DMS114 treated with DMSO at 0.1 percent for 48 hours (cell line): Measurements from ENCODE around the gene ZNF564.
"Not testable (repeated sequence)": the region's sequence is repeated elsewhere in the genome, so short reads cannot be mapped to it uniquely, and the experiment has no call there.

Source experiments
- DNase-seq: peaks from one replicate; lab custom pipeline; 2025; ENCODE audit not compliant: unreplicated experiment; lab: John Stamatoyannopoulos, UW

Gene ZNF564

GRCh38 chr19:12497032-12497431 is 54.2 kb downstream of the ZNF564 start:
- no peak for DNase-seq

DNA sequence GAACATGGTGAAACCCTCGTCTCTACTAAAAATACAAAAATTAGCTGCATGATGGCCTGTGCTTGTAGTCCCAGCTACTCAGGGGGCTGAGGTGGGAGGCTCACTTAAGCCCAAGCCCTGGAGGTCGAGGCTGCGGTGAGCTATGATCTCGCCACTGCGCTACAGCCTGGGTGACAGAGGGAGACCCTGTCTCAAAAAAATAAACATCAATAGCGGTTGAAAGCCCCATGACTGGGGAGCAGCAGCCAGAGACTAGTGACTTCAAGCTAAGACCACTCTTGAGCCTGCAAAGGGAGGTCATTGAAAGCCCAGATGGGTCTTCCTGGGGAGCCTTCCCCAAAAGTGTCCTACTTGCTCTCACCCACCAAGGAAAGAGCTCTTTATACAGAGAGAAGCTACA is 54.8 kb downstream of the ZNF564 start:
- DNase-seq = no peak

- peak; percentile 76 for DNase-seq
Observed at GRCh38 chr19:12495002-12495802, 56.1 kb downstream of the ZNF564 start.

DNA sequence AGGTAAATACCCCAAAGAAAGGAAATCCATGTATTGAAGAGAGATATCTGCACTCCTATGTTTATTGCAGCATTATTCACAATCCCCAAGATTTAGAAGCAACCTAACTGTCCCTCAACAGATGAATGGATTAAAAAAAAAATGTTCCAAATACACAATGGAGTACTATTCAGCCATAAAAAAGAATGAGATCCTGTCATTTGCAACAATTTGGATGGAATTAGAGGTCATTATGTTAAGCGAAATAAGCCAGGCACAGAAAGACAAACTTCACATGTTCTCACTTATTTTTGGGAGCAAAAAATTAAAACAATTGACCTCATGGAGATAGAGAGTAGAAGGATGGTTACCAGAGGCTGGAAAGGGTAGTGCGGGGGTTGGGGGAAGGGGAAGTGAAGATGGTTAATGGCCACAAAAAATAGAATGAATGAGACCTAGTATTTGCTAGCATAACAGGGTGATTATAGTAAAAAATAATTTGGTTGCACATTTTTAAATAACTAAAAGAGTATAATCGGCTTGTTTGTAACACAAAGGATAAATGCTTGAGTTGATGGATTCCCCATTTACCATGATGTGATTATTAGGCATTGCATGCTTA is 56.9 kb downstream of the ZNF564 start:
- no peak for DNase-seq

GRCh38 chr19:12486265-12486783 is 65.0 kb downstream of the ZNF564 start:
- not testable (repeated sequence) for DNase-seq

- no peak for DNase-seq
Observed at GRCh38 chr19:12485571-12485970, 65.7 kb downstream of the ZNF564 start.

- DNase-seq = no peak
Observed at GRCh38 chr19:12485052-12485416, 66.2 kb downstream of the ZNF564 start.

DNA sequence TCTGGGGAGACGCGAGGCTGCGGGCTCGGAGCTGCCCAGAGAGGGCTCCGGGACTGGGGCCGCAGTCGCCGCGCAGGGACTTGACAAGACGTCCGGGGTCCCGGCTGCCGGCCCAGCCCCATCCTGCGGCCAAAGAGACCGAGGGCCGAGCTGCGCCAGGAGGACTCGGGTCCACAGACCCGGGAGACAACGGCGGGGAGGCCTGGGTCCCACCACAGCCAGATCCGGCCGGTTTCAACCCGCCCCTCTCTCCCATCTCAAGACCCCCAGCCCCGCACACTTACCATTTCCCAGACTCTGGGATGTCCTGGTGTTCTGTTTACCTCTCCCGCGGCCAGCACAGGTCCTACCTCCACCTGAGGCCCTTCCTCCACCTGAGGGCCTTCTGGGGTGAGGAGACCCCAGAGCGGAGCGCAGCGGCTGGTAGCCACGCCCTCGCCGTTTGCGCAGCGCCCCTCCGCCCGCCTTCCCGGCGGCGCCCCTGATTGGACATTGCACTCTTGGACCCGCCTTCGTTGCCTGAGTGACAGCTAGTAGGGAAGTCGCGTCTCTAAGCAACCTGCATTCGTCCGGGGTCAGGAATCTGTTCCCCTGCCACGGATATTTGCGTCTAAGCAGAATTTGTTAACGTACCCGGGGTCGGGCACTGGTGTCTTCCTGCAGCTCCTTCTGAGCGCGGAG is 66.8 kb downstream of the ZNF564 start, which contains the start of gene ZNF709:
ZNF709 (minus strand) TSS at position 446 of the 681 bp plus-strand sequence; CDS start at position 287, 159 bp downstream.
- DNase-seq = peak; percentile 70

DNA sequence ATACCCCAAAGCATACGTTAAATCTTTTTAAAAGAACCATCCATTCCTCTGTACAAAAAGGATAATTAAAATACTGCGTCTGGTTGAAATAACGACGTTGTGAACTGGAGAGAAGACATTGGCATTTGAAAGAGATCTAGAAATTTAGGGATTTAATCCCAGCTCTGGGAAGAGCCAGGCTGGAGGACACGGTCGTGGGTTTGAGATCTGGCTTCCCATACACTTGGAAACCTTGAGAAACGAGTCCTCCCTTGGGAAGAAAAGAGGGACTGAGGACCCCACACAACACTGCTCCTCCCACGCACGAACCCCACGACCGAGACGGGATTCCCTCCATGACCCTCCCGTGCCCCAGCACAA is 67.3 kb downstream of the ZNF564 start:
- no peak for DNase-seq

DNA sequence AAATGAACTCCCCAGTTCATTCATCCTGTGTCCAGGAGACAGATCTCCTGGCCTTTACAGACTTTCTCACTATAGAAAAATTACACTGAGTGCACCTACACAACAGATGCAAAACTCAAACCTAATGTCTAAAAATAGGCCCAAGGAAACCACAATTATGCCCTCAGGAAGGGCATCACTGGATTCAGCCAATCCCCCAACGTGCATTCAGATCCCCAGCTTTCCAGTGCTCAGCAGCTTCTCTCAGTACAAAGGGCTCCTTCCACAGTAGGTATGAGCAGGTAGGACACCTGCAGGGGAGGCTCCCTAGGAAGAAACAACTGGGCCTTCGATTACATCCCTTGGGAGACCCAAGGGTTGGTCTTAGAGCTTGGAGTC is 68.8 kb downstream of the ZNF564 start:
- DNase-seq = no peak

DNA sequence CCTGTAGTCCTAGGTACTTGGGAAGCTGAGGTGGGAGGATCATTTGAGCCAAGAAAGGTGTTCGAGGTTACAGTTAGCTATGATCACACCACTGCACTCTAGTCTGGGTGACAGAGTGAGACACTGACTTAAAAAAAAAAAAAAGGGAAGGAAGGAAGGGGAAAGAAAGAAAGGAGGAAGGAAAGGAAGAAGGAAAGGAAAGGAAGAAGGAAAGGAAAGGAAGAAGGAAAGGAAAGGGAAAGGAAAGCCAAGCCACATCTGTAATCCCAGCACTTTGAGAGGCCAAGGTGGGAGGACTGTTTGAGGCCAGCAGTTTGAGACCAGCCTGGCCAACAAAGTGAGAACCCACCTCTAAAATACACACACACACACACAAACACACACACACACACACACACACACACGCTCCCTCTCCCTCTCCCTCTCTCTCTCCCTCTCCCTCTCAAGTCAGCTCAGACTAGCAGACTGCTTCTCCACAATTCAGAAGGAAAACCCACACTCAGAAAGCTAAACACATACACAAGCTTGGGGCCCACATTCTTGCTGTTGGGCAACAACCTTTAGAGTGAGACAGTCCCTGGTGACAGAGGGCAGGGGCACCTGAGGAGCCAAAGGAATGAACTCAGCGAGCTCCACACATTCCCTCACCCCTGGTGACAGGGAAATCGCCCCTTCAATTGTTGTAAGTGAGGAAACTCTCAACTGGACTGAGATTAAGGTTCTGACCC is 69.3 kb downstream of the ZNF564 start:
- no peak for DNase-seq

DNA sequence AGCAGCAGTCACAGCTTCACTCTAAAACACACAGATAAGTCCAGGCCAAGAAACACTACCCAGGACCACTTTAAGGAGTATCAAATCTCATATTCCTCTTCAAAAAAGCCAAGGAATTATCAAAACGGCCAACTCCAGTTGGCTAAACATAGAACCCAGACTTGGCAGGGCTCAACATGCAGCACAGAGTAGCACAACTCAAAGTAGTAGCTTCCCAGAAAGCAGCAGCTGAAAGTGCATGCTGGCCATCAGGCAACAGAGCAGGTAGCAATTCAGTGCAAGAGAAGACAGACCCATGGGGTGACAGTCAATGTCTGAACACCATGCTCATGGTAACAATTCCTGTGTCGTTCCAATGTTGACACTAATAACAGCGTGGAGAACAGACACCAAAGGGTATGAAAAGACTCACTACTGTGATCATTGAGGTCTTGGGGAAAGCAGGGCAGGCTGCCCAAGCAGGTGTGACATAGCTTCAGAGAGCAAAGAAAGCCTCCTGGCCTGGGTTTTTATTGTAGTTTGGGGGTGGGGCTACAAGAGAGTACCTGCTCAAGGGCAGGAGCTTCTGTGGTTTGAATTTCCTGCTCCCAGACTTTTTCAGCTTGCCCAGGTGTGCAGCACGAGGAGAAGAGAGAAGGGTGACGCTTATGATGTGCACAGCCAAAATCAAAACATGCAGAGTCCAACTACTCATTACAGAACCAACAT is 72.9 kb downstream of the ZNF564 start:
- no peak for DNase-seq
